Activated T-helper 2 cell treated with anti-CD3 and anti-CD28 coated beads, Interferon-gamma antibody, Interleukin-2, Interleukin-4, amounts not matched to agents 10 μg/mL and 5 μg/mL and 100 μg/mL, durations not matched to agents 14 hours and 24 hours and 36 hours (primary cell): ENCODE results near the gene TMSB10. TPM values are rescaled to one million over a fixed set of nuclear protein-coding genes. Genes with fewer than 3 reads are reported as not detected.
A peak's percentile ranks its signal among the peaks of the same experiment; 100 is the strongest.

Experiments used
- DNase-seq: peaks from one replicate; pipeline ENCODE4 v3.0.0; 2021; ENCODE audit warnings: low spot score
- H3K27ac Mint-ChIP-seq: one replicate; pipeline ENCODE4 v1.8.0; 2021; ENCODE audit warnings: mixed read lengths
- H3K27me3 Mint-ChIP-seq: one replicate; pipeline ENCODE4 v1.8.0; 2021; ENCODE audit warnings: low read depth, mixed read lengths
- H3K36me3 Mint-ChIP-seq: one replicate; pipeline ENCODE4 v1.8.0; 2021; ENCODE audit warnings: low read depth, mixed read lengths
- H3K4me1 Mint-ChIP-seq: one replicate; pipeline ENCODE4 v1.8.0; 2021; ENCODE audit warnings: low read depth, mixed read lengths
- H3K4me3 Mint-ChIP-seq: one replicate; pipeline ENCODE4 v1.8.0; 2021; ENCODE audit warnings: low read depth, mild to moderate bottlenecking, moderate library complexity, mixed read lengths
- H3K9me3 Mint-ChIP-seq: one replicate; pipeline ENCODE4 v1.8.0; 2021; ENCODE audit warnings: mixed read lengths
- intact Hi-C: fragments of 100-400 bp; cut with micrococcal nuclease; formaldehyde crosslinking; loops from one replicate; pipeline ENCODE4 v1.15.1; 2023
- total RNA-seq: library from RNA; stranded (reverse); gene quantifications from 2 replicates; pipeline ENCODE4 v1.2.3, GENCODE V29; 2022

TMSB10 gene
- total RNA-seq, 1 donor from 2014 or later, result 2,847 TPM

- peak overlapping the region; percentile 95 for H3K27ac Mint-ChIP-seq
- H3K4me1 Mint-ChIP-seq, result peaks cover 48% of the 10 kb centered on the region
- H3K27me3 Mint-ChIP-seq, result no peaks in the 10 kb centered on the region
- intact Hi-C loops, result loop anchor here (1.0 to 10.0 kb wide), 8 partner anchors 17 to 386 kb away; no protein-coding TSS in a partner anchor
- H3K36me3 Mint-ChIP-seq, result peaks cover 23% of the 10 kb centered on the region
- no peaks in the 10 kb centered on the region for H3K9me3 Mint-ChIP-seq
- DNase-seq, result peak; percentile 82
- peak overlapping the region; percentile 91 for H3K4me3 Mint-ChIP-seq
Observed at GRCh38 chr2:84881581-84882413, 23.7 kb upstream of the TMSB10 start.

GRCh38 chr2:84882414-84882738 lies 23.1 kb upstream of the TMSB10 start:
- Mint-ChIP-seq H3K36me3 (peaks cover 17% of the 10 kb centered on the region), H3K27me3 (no peaks in the 10 kb centered on the region), H3K27ac (peak overlapping the region; percentile 95), H3K9me3 (no peaks in the 10 kb centered on the region), H3K4me1 (peaks cover 48% of the 10 kb centered on the region), H3K4me3 (peak overlapping the region; percentile 91)
- DNase-seq, result no peak
- intact Hi-C loops, result loop anchor here (1.0 to 10.0 kb wide), 5 partner anchors 16 to 387 kb away; no protein-coding TSS in a partner anchor

DNA sequence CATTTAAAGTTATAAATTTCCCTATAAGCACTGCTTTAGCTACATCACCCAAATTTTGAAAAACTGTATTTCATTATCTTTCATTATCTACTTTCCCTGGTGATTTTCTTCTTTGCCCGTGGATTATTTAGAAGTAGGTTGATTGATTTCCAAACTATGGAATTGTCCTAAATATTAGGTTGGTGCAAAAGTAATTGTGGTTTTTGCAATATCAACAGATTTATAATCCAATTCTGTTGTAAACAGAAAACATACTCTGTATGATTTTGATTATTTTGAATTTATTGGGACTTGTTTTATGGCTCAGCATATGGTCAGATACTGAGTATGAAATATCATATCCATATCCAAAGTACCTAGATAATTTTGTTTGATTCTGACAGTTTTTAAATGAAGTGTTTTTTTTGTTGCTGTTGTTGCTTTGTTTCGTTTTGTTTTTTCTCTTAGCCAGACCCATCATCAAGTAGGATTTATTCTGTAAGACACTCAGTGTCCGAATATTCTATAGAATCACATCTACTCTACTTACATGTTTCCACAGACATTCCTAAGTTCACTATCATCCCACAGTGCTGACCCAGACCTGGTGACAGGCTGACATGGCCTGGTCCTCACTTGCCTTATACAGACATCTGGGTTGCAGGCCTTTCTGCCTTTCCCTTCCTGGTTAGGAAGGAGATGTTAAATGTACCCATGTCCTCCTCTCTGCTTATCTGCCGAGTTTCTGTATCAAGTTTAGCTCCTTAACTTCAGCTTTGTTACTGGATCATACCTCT lies 22.5 kb upstream of the TMSB10 start:
- Mint-ChIP-seq H3K27ac (peak overlapping the region; percentile 95), H3K4me1 (peaks cover 42% of the 10 kb centered on the region), H3K36me3 (peaks cover 12% of the 10 kb centered on the region), H3K9me3 (no peaks in the 10 kb centered on the region), H3K27me3 (no peaks in the 10 kb centered on the region), H3K4me3 (peak overlapping the region; percentile 91)
- intact Hi-C loops, result loop anchor here (1.0 to 10.0 kb wide), 5 partner anchors 16 to 388 kb away; no protein-coding TSS in a partner anchor
- DNase-seq, result no peak

DNA sequence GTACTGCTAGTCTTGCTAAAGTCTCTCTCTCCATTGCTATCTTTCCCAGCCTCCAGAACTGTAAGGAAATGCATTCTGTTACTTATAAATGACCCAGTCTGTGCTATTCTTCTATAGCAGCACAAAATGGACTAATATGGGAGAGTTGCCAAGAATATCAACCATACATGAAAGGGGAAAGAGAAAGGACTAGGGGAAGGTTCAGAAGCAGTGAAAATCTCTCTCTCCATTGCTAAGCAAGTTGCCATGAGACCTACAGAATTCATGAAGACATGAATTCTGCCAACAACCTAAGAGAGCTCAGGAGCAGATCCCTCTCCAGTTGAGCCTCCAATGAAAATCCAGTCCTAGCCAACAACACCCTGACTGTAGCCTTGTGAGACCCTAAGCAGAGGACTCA lies 21.0 kb upstream of the TMSB10 start:
- peaks cover 6% of the 10 kb centered on the region for H3K36me3 Mint-ChIP-seq
- no peaks in the 10 kb centered on the region for H3K9me3 Mint-ChIP-seq
- intact Hi-C loops, result loop anchor here (10.0 kb wide), 1 partner anchor 240 kb away; no protein-coding TSS in a partner anchor
- H3K27ac Mint-ChIP-seq, result no peak overlapping the region
- no peaks in the 10 kb centered on the region for H3K27me3 Mint-ChIP-seq
- peaks cover 50% of the 10 kb centered on the region for H3K4me1 Mint-ChIP-seq
- DNase-seq, result no peak
- no peak overlapping the region for H3K4me3 Mint-ChIP-seq

DNA sequence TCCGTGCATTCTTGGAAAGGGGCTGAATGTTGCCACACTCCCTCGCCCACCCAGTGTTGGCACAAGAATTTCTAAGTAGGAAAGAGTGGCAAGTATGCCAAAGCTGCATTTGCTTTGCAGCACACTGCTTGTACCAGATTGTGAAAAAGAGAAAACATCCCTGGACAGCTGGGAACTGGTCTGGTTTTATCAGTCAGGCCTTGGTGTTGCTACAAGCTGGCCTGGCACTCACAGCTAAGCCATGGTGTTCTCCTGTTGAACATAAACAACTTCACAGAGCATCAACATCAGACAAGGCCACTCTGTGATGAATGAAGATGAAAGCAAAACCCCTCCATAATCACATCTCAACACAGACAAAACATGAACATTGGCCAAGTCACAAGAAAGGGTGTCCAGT lies 20.3 kb upstream of the TMSB10 start:
- intact Hi-C loops, result loop anchor here (10.0 kb wide), 1 partner anchor 240 kb away; no protein-coding TSS in a partner anchor
- Mint-ChIP-seq H3K27ac (no peak overlapping the region), H3K9me3 (no peaks in the 10 kb centered on the region), H3K27me3 (no peaks in the 10 kb centered on the region), H3K4me3 (no peak overlapping the region), H3K4me1 (peaks cover 53% of the 10 kb centered on the region), H3K36me3 (peaks cover 3% of the 10 kb centered on the region)
- no peak for DNase-seq

DNA sequence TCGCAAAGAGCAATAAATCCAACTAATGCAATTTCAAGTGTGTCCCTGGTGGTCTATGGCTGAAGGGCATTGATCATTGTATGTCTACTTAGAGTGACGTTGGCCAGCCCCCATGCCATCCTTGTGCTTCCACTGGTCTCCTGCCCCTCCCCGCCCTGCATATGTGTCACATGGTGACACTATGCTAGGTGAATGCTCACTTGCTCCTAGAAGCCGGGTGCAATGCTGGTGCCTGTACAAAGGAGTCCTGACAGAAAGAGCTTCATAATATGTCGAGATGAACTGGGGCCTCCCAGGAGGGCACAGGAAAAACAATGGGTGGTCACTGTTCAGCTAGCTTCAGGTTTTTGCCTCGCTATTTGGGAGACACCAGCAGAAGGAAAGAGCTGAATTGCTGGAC lies 18.7 kb upstream of the TMSB10 start:
- H3K27ac Mint-ChIP-seq, result peak overlapping the region; percentile 69
- H3K27me3 Mint-ChIP-seq, result no peaks in the 10 kb centered on the region
- intact Hi-C loops, result loop anchor here (10.0 kb wide), 1 partner anchor 242 kb away; no protein-coding TSS in a partner anchor
- H3K4me1 Mint-ChIP-seq, result peaks cover 56% of the 10 kb centered on the region
- no peak for DNase-seq
- no peaks in the 10 kb centered on the region for H3K9me3 Mint-ChIP-seq
- no peak overlapping the region for H3K4me3 Mint-ChIP-seq
- no peaks in the 10 kb centered on the region for H3K36me3 Mint-ChIP-seq

DNA sequence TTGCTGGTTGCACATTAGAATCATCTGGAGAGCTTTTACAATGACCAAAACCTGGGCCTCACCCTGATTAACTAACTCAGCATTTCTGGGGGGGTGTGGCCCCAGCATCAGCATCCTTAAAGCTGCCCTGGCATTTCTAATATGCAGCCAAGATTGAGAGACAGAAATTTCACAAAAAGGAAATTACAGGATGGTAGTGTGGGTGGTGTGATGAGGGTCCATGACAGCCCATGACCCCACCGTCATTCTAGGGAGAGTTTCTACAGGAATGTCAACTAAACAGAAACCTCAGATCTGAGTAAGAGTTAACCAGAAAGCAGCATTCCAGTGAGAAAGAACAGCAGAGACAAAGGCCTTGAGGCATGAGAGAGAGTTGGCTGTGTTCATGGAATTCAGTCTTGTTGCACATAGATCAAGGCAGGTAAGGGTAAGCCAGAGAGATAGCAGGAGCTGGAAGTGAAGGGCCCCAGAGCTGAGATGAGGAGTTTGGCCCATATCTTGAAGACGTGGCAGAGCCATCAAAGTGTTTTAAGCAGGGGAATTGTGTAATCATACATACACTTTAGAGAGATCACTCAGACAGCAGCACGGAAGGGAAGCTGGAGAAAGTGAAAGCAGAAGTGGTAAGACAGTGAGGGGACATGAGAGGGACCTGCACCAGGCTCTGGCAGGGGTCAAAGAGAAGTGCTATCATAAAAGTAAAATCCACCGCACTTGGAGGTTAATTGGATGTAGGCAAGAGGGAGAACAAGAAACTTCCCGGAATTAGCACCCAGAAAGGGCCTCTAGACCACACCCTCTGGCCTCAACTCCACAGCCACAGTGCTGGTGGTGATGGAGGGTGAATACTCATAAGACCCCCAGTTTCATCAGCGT lies 16.8 kb upstream of the TMSB10 start:
- no peaks in the 10 kb centered on the region for H3K36me3 Mint-ChIP-seq
- H3K4me3 Mint-ChIP-seq, result peak overlapping the region; percentile 57
- peaks cover 39% of the 10 kb centered on the region for H3K4me1 Mint-ChIP-seq
- no peaks in the 10 kb centered on the region for H3K27me3 Mint-ChIP-seq
- peak overlapping the region; percentile 92 for H3K27ac Mint-ChIP-seq
- peak; percentile 53 for DNase-seq
- intact Hi-C loops, result loop anchor here (1.0 to 10.0 kb wide), 4 partner anchors 10 to 244 kb away; no protein-coding TSS in a partner anchor
- H3K9me3 Mint-ChIP-seq, result no peaks in the 10 kb centered on the region

- Mint-ChIP-seq H3K27me3 (no peaks in the 10 kb centered on the region), H3K9me3 (no peaks in the 10 kb centered on the region), H3K4me1 (peaks cover 40% of the 10 kb centered on the region), H3K36me3 (no peaks in the 10 kb centered on the region), H3K27ac (peak overlapping the region; percentile 92), H3K4me3 (peak overlapping the region; percentile 57)
- intact Hi-C loops, result loop anchor here (1.0 to 10.0 kb wide), 4 partner anchors 9 to 245 kb away; no protein-coding TSS in a partner anchor
- DNase-seq, result no peak
Observed at GRCh38 chr2:84889332-84889731, 16.1 kb upstream of the TMSB10 start.

DNA sequence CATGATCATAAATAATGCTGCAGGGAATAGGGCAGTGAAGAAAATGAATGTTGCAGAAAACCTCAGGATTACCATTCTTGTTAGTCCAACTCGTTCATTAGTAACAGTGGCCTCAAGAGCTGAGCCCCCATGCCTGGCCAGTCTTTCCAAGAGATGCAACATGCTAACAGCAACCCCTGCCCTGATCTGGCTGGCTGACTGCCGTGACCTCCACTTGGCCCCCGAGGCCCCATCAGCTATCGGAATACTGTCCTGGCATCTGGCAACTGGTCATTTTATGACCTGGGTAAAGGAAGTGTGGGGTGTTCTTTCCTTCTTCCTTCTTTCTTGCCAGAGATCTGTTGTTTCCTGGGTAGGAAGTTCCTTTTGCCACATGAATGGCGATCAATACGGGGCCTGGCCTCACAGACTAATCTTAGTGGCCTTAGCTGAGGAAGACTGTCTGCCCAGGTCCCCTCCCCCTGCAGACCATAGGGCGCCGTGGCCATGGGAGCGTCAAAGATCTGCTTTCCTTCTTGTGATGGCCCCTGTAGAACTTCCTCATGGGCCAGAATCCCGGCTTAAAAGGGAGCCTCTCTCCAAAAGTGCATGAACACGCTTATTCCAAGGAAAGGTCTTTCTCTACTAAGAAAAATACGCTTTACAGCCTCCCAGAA lies 14.0 kb upstream of the TMSB10 start:
- Mint-ChIP-seq H3K4me1 (peaks cover 50% of the 10 kb centered on the region), H3K9me3 (no peaks in the 10 kb centered on the region), H3K27me3 (no peaks in the 10 kb centered on the region), H3K27ac (no peak overlapping the region), H3K36me3 (no peaks in the 10 kb centered on the region), H3K4me3 (no peak overlapping the region)
- intact Hi-C loops, result no loop called here
- DNase-seq, result no peak

DNA sequence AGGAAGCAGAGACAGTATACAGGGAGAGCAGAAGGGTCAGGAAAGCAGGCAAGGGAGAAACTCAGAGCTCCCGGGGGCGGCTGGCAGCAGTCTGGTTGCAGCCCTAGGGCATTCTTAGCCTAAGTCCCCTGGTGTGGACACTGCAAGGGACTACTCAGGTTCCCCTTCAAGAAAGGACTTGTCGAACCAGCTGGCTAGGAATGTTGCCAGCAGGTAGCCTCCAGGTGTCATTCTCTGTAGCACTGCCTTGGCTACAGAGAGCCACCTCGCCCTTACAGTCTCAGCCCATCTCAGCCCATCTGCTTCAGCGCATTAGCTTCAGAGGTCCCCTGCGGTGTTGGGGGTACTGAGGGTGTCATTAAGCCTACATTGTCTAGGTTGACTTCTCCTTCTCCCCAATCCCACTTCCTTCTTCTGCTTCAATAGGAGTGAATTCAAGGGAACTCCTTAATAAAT lies 11.3 kb upstream of the TMSB10 start:
- intact Hi-C loops, result no loop called here

GRCh38 chr2:84894758-84895520 lies 10.5 kb upstream of the TMSB10 start:
- intact Hi-C loops, result no loop called here
- DNase-seq, result no peak
- Mint-ChIP-seq H3K36me3 (peaks cover 3% of the 10 kb centered on the region), H3K27me3 (no peaks in the 10 kb centered on the region), H3K4me3 (peak overlapping the region; percentile 28), H3K4me1 (peaks cover 51% of the 10 kb centered on the region), H3K27ac (peak overlapping the region; percentile 84), H3K9me3 (no peaks in the 10 kb centered on the region)

More for the DNA sequence above, 11.3 kb upstream of the TMSB10 start:
- peaks cover 51% of the 10 kb centered on the region for H3K4me1 Mint-ChIP-seq
- no peaks in the 10 kb centered on the region for H3K9me3 Mint-ChIP-seq
- no peaks in the 10 kb centered on the region for H3K27me3 Mint-ChIP-seq
- H3K36me3 Mint-ChIP-seq, result peaks cover 3% of the 10 kb centered on the region
- H3K27ac Mint-ChIP-seq, result peak overlapping the region; percentile 84
- DNase-seq, result no peak
- H3K4me3 Mint-ChIP-seq, result peak overlapping the region; percentile 26
